ENCODE measurements around the gene EPB41L5. TPM values are rescaled to one million over a fixed set of nuclear protein-coding genes. Genes with fewer than 3 reads are reported as not detected.

Gene EPB41L5
- total and polyA plus RNA-seq, 4 donors = 19.7 to 88.4 (median 30.3) TPM

DNA sequence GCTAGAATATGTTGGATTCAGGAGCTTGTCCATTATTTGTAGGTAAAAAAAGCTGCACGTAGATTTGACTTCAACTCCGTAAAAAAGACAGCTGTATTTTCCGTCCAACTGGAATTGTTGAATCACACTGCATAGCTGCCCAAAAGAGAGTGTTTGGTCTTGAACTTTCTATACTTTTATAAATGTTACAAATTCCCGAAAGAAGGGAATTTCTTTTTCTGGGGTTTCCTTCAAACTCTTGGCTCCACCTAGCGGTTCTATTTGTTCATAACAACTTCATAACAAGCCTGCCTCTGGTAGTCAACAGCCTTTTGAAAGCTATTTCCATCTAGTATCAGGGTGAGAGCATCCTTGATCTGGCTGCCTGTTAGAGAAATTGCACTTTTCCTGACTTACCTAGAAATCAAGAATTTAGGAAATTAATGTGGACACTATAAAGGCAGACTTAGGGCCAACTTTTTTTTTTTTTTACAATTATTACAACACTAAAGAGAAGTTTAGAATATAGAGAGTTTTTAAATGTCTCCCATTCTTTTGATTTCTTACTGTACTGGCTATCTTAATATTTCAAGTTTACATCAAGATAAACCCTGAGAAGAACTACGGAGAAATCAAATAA lies 162.2 kb downstream of the EPB41L5 start (continued):
- TF ChIP-seq, protein P1, sequence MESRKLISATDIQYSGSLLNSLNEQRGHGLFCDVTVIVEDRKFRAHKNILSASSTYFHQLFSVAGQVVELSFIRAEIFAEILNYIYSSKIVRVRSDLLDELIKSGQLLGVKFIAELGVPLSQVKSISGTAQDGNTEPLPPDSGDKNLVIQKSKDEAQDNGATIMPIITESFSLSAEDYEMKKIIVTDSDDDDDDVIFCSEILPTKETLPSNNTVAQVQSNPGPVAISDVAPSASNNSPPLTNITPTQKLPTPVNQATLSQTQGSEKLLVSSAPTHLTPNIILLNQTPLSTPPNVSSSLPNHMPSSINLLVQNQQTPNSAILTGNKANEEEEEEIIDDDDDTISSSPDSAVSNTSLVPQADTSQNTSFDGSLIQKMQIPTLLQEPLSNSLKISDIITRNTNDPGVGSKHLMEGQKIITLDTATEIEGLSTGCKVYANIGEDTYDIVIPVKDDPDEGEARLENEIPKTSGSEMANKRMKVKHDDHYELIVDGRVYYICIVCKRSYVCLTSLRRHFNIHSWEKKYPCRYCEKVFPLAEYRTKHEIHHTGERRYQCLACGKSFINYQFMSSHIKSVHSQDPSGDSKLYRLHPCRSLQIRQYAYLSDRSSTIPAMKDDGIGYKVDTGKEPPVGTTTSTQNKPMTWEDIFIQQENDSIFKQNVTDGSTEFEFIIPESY (IDR thresholded peaks at IDR 0.05) = no peak
- no peak for TF ChIP-seq EGR1 (IDR thresholded peaks at IDR 0.05; ENCODE audit: low read depth in 2 of 2)
- TF ChIP-seq RXRA (IDR thresholded peaks at IDR 0.05) = no peak

DNA sequence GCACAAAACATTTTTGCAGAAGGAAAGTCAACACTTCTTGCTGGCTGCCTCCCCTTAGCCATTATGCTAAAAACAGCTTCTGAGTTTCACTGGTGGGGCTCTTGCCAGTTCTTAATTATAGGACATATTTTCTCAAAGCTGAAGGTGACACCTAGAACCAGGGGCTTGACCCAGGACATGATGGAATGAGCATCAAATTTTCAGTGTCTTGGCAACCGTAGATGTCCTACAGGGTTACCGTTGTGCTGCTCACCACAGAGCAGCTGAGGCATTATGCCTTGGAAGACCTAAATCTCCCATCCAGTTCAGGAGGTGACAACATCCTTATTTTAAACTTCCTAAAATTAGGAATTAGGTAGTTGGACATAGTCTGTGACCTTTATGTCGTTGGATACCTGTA lies 163.6 kb downstream of the EPB41L5 start:
- no peak for DNase-seq (ENCODE audit: low spot score)
- Histone ChIP-seq H3K4me1 (ENCODE audit: control insufficient read depth in 4 of 4, insufficient read depth in 4 of 4, low read length in 3 of 4) (no peaks in the 10 kb centered on the region), H3K27me3 (ENCODE audit: control insufficient read depth in 4 of 4, insufficient read depth in 4 of 4, low read length in 3 of 4) (no peaks in the 10 kb centered on the region), H3K4me3 (ENCODE audit: low read depth in 1 of 3, low read length in 3 of 3) (no peak overlapping the region), H3K9me3 (ENCODE audit: control insufficient read depth in 4 of 4, low read length in 3 of 4) (no peaks in the 10 kb centered on the region), H3K36me3 (ENCODE audit: control insufficient read depth in 4 of 4, insufficient read depth in 3 of 4, low read depth in 1 of 4, low read length in 3 of 4) (peaks cover 0 to 31% (median 17%) of the 10 kb centered on the region in 4 donors), H3K27ac (ENCODE audit: low read depth in 1 of 2, low read length in 2 of 2) (no peak overlapping the region), H3K9ac (ENCODE audit: low read depth in 1 of 2, low read length in 2 of 2) (no peak overlapping the region)
- TF ChIP-seq SP1 (IDR thresholded peaks at IDR 0.05) = no peak
- 82% methylated on average over 3 of the region's 3 CpGs for WGBS

DNA sequence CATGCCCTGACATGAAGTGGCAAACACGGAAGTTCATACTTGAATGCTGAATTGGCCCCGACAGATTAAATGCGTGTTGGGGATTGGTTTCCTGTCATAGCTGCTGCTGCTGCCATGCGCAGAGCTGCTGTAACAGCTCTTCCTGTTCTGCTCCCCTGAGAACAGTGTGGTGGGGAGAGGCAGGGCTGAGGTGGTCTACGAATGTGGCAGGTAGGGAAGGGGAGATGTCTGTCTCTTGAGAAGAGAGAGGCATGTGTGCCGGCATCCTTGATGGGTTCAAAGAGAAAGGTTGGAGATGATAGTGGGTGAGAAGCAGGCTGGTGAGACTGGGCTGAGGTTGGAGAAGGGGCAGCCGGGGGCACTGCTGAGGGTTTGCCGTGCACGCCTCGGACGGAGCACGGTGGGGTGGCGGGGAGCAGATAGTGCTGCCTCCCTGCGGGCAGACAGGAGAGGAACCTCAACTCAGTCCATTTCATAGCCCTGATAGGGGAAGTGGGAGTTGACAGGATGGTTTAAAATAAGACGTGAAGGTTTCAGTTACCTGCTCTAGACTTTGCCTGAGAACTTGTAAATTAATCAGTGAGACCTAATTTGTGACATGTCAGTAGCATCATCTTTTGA lies 164.2 kb downstream of the EPB41L5 start:
- Histone ChIP-seq H3K27me3 (ENCODE audit: control insufficient read depth in 4 of 4, insufficient read depth in 4 of 4, low read length in 3 of 4) (no peaks in the 10 kb centered on the region), H3K36me3 (ENCODE audit: control insufficient read depth in 4 of 4, insufficient read depth in 3 of 4, low read depth in 1 of 4, low read length in 3 of 4) (peaks cover 0 to 31% (median 17%) of the 10 kb centered on the region in 4 donors), H3K4me3 (ENCODE audit: low read depth in 1 of 3, low read length in 3 of 3) (peak overlapping the region in 1 of 3 donors; percentile 27), H3K9me3 (ENCODE audit: control insufficient read depth in 4 of 4, low read length in 3 of 4) (no peaks in the 10 kb centered on the region), H3K4me1 (ENCODE audit: control insufficient read depth in 4 of 4, insufficient read depth in 4 of 4, low read length in 3 of 4) (no peaks in the 10 kb centered on the region), H3K27ac (ENCODE audit: low read depth in 1 of 2, low read length in 2 of 2) (peak overlapping the region; percentile 45 to 49), H3K9ac (ENCODE audit: low read depth in 1 of 2, low read length in 2 of 2) (peak overlapping the region in 1 of 2 donors; percentile 26)
- TF ChIP-seq RAD21 (IDR thresholded peaks at IDR 0.05) (peak in 1 of 2 donors; percentile 49), FOXA1 (IDR thresholded peaks at IDR 0.05) (no peak), JUND (IDR thresholded peaks at IDR 0.05) (no peak), FOXA2 (IDR thresholded peaks at IDR 0.05) (no peak), TAF1 (conservative IDR thresholded peaks at IDR 0.05) (no peak), HNF4A (conservative IDR thresholded peaks at IDR 0.05) (no peak), RXRA (IDR thresholded peaks at IDR 0.05) (no peak), YY1 (IDR thresholded peaks at IDR 0.05) (no peak), GABPA (IDR thresholded peaks at IDR 0.05 in 1 of 2, conservative IDR thresholded peaks at IDR 0.05 in 1 of 2) (no peak)
- TF ChIP-seq, protein P2, sequence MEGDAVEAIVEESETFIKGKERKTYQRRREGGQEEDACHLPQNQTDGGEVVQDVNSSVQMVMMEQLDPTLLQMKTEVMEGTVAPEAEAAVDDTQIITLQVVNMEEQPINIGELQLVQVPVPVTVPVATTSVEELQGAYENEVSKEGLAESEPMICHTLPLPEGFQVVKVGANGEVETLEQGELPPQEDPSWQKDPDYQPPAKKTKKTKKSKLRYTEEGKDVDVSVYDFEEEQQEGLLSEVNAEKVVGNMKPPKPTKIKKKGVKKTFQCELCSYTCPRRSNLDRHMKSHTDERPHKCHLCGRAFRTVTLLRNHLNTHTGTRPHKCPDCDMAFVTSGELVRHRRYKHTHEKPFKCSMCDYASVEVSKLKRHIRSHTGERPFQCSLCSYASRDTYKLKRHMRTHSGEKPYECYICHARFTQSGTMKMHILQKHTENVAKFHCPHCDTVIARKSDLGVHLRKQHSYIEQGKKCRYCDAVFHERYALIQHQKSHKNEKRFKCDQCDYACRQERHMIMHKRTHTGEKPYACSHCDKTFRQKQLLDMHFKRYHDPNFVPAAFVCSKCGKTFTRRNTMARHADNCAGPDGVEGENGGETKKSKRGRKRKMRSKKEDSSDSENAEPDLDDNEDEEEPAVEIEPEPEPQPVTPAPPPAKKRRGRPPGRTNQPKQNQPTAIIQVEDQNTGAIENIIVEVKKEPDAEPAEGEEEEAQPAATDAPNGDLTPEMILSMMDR (IDR thresholded peaks at IDR 0.05; ENCODE audit: low read depth, low read length, missing input control) = peak; percentile 3
- TF ChIP-seq, protein P3, sequence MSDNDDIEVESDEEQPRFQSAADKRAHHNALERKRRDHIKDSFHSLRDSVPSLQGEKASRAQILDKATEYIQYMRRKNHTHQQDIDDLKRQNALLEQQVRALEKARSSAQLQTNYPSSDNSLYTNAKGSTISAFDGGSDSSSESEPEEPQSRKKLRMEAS (IDR thresholded peaks at IDR 0.05) = no peak
- TF ChIP-seq, protein P4, sequence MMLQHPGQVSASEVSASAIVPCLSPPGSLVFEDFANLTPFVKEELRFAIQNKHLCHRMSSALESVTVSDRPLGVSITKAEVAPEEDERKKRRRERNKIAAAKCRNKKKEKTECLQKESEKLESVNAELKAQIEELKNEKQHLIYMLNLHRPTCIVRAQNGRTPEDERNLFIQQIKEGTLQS (IDR thresholded peaks at IDR 0.05) = no peak
- TF ChIP-seq, protein P1 (IDR thresholded peaks at IDR 0.05) = no peak
- 73% methylated on average over 15 of the region's 15 CpGs for WGBS
- no peak for DNase-seq (ENCODE audit: low spot score)

Measured in liver (tissue), 9 donors.